ENCODE measurements around the gene APOB.

Gene APOB

DNA sequence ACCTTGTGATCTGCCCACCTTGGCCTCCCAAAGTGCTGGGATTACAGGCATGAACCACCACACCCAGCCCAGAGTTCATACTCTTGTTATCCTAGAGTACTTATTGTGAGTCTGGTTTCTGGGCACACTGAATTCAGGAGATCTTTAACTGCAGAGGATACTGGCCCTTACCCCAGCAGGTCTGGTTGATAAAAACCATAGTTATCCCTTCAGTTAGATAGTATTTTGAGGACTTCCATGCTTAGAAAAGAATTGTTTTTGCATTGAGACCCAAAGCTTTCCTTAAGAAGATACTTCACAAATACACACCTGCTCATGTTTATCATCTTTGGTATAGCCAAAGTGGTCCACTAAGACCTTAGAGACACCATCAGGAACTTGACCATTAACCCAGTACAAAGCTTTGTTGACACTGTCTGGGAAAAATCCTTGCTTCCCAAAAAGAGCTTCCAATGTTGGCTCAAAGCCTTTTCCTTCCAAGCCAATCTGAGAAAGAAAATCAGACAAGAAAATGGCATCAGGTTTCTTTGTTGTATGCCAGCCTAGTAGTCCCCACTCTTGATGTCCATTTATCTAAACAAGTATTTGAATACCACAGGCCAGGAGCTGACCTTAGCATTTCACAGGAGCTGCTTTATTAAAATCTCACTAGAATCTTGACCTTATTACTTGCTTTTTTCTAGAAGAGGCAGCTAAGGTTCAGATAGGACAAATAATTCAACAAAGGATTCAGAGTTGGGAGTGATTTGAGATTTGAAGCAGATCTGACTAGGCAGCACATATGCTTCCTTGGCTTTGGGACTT, 17.2 kb downstream of the APOB start:
- no peak overlapping the region for H3K4ac ChIP-seq (ENCODE audit: low read depth, low read length)
- H2BK120ac ChIP-seq (ENCODE audit: low read depth, low read length), result no peak overlapping the region
- H2BK5ac ChIP-seq (ENCODE audit: low read length), result no peak overlapping the region
- H3K27me3 ChIP-seq (ENCODE audit: insufficient read depth, low read length, poor library complexity), result no peaks in the 10 kb centered on the region
- DNase-seq, result no peak
- H3K79me1 ChIP-seq (ENCODE audit: low read length), result no peaks in the 10 kb centered on the region
- H3K56ac ChIP-seq (ENCODE audit: low read length), result no peak overlapping the region
- no peak overlapping the region for H4K5ac ChIP-seq (ENCODE audit: low read length)
- no peaks in the 10 kb centered on the region for H3K4me1 ChIP-seq (ENCODE audit: control insufficient read depth, low read depth, low read length)
- H2AK5ac ChIP-seq (ENCODE audit: low read length), result no peak overlapping the region
- H3K23ac ChIP-seq (ENCODE audit: low read length), result no peak overlapping the region
- H3K18ac ChIP-seq (ENCODE audit: low read length), result no peak overlapping the region
- no peaks in the 10 kb centered on the region for H3K36me3 ChIP-seq (ENCODE audit: control insufficient read depth, insufficient read depth, low read length)
- H3K79me2 ChIP-seq (ENCODE audit: control insufficient read depth, insufficient read depth, low read length), result no peaks in the 10 kb centered on the region
- no peak overlapping the region for H3K27ac ChIP-seq (ENCODE audit: low read depth, low read length)
- no peak overlapping the region for H2BK15ac ChIP-seq (replicated peaks; ENCODE audit: low read depth)
- no peak overlapping the region for H4K8ac ChIP-seq (ENCODE audit: low read depth, low read length)
- no peak overlapping the region for H3K9ac ChIP-seq (ENCODE audit: low read length)
- H3K4me2 ChIP-seq (ENCODE audit: low read length), result no peak overlapping the region
- no peak overlapping the region for H3K4me3 ChIP-seq (ENCODE audit: low read length)

DNA sequence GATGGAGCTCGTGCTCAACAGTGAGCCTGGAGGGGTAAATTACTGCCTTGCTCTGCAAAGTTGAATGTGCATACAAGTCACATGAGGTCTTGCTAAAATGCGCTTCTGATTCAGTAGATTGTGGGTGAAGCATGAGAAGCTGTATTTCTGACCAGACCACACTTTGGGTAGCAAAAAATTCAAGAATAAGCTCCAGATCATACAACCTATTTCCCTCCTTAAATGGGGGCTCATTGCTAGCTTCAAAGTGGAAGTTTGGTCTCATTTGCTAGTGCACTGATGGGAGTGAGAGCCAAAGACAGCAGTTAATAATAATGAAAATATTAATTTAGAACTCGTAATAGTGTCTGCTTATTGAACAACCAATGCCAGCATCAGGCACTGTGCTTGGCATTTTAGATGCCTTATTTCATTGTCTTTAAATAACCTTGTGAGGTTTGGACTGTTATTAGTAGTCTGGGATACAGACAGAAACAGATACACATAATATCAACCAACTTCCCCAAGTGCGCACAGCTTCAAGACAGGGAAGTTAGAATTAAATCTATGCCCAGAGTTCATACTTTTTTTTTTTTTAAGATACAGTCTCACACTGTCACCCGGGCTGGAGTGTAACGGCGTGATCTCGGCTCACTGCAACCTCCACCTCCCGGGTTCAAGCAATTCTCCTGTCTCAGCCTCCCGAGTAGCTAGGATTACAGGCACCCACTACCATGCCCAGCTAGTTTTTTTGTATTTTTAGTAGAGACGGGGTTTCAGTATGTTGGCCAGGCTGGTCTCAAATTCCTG, 18.0 kb downstream of the APOB start:
- no peak overlapping the region for H3K4me2 ChIP-seq (ENCODE audit: low read length)
- no peak overlapping the region for H3K56ac ChIP-seq (ENCODE audit: low read length)
- no peaks in the 10 kb centered on the region for H3K4me1 ChIP-seq (ENCODE audit: control insufficient read depth, low read depth, low read length)
- no peak overlapping the region for H2BK15ac ChIP-seq (replicated peaks; ENCODE audit: low read depth)
- H2BK5ac ChIP-seq (ENCODE audit: low read length), result no peak overlapping the region
- no CpG with 5 or more reads among the region's 11 CpGs for WGBS (ENCODE audit: extremely low coverage, insufficient coverage, low lambda C conversion rate)
- H3K23ac ChIP-seq (ENCODE audit: low read length), result no peak overlapping the region
- H4K5ac ChIP-seq (ENCODE audit: low read length), result no peak overlapping the region
- no peak overlapping the region for H2BK120ac ChIP-seq (ENCODE audit: low read depth, low read length)
- no peak overlapping the region for H3K9ac ChIP-seq (ENCODE audit: low read length)
- H3K27ac ChIP-seq (ENCODE audit: low read depth, low read length), result no peak overlapping the region
- no peaks in the 10 kb centered on the region for H3K79me2 ChIP-seq (ENCODE audit: control insufficient read depth, insufficient read depth, low read length)
- H3K4me3 ChIP-seq (ENCODE audit: low read length), result no peak overlapping the region
- H3K79me1 ChIP-seq (ENCODE audit: low read length), result no peaks in the 10 kb centered on the region
- no peak overlapping the region for H4K8ac ChIP-seq (ENCODE audit: low read depth, low read length)
- no peak for DNase-seq
- no peaks in the 10 kb centered on the region for H3K36me3 ChIP-seq (ENCODE audit: control insufficient read depth, insufficient read depth, low read length)
- H3K18ac ChIP-seq (ENCODE audit: low read length), result no peak overlapping the region
- H3K4ac ChIP-seq (ENCODE audit: low read depth, low read length), result no peak overlapping the region
- H2AK5ac ChIP-seq (ENCODE audit: low read length), result no peak overlapping the region
- no peaks in the 10 kb centered on the region for H3K27me3 ChIP-seq (ENCODE audit: insufficient read depth, low read length, poor library complexity)

DNA sequence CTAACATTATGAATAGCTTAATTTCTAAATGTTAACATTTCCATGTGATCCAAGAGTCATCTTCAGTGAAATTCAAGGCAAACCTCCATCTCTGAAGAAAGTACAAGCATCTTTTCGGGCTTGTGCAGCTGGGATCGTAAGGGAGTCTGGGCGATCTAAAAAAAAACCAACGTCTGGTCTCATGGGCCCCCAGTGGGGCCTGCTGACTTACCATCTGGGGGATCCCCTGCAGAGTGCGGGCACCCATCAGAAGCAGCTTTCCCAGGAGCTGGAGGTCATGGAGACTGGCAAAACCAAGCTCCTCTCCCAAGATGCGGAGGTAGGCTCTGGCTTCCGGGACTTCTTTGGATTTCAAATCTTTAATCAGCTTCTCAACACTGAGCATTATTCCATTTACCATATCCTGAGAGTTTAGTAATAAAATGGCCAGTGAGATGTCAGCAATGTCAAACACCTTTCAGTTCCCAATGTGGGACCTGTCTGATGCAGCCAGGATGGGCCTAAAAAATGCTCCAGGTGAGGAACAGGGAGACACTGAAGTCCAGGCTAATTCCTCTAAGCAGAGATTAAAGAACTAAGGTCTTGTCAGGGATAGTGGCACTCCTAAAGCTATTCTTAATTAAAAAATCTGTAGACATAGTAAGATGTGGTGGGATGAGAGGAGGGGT, 19.0 kb downstream of the APOB start:
- Histone ChIP-seq H2BK120ac (ENCODE audit: low read depth, low read length) (no peak overlapping the region), H4K5ac (ENCODE audit: low read length) (no peak overlapping the region), H3K56ac (ENCODE audit: low read length) (no peak overlapping the region), H3K79me2 (ENCODE audit: control insufficient read depth, insufficient read depth, low read length) (no peaks in the 10 kb centered on the region), H4K8ac (ENCODE audit: low read depth, low read length) (no peak overlapping the region), H3K23ac (ENCODE audit: low read length) (no peak overlapping the region), H3K27ac (ENCODE audit: low read depth, low read length) (no peak overlapping the region), H3K4ac (ENCODE audit: low read depth, low read length) (no peak overlapping the region), H3K27me3 (ENCODE audit: insufficient read depth, low read length, poor library complexity) (no peaks in the 10 kb centered on the region), H3K36me3 (ENCODE audit: control insufficient read depth, insufficient read depth, low read length) (no peaks in the 10 kb centered on the region), H3K4me2 (ENCODE audit: low read length) (no peak overlapping the region), H3K4me3 (ENCODE audit: low read length) (no peak overlapping the region), H3K18ac (ENCODE audit: low read length) (no peak overlapping the region), H2BK15ac (replicated peaks; ENCODE audit: low read depth) (no peak overlapping the region), H3K79me1 (ENCODE audit: low read length) (no peaks in the 10 kb centered on the region), H3K9ac (ENCODE audit: low read length) (no peak overlapping the region), H2BK5ac (ENCODE audit: low read length) (no peak overlapping the region), H3K4me1 (ENCODE audit: control insufficient read depth, low read depth, low read length) (no peaks in the 10 kb centered on the region), H2AK5ac (ENCODE audit: low read length) (no peak overlapping the region)
- no CpG with 5 or more reads among the region's 7 CpGs for WGBS (ENCODE audit: extremely low coverage, insufficient coverage, low lambda C conversion rate)
- no peak for DNase-seq

DNA sequence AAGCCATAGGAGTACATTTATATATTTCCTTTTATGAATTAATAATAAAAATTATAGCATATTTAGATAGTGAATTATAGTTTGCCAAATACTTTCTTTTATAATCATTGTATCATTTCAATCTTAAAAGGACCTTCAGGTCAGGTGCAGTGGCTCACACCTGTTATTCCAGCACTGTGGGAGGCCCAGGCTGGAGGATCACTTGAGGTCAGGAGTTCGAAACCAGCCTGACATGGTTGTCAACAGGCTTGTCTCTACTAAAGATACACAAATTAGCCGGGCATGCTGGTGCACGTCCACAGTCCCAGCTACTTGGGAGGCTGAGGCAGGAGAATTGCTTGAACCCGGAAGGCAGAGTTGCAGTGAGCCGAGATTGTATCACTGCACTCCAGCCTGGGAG, 19.7 kb downstream of the APOB start:
- no peaks in the 10 kb centered on the region for H3K79me2 ChIP-seq (ENCODE audit: control insufficient read depth, insufficient read depth, low read length)
- no peaks in the 10 kb centered on the region for H3K4me1 ChIP-seq (ENCODE audit: control insufficient read depth, low read depth, low read length)

GRCh38 chr2:21023419-21024181, 20.3 kb downstream of the APOB start:
- H4K5ac ChIP-seq (ENCODE audit: low read length), result no peak overlapping the region
- no peak overlapping the region for H3K9ac ChIP-seq (ENCODE audit: low read length)
- no peak overlapping the region for H2AK5ac ChIP-seq (ENCODE audit: low read length)
- H3K4me2 ChIP-seq (ENCODE audit: low read length), result no peak overlapping the region
- H3K36me3 ChIP-seq (ENCODE audit: control insufficient read depth, insufficient read depth, low read length), result no peaks in the 10 kb centered on the region
- H3K79me2 ChIP-seq (ENCODE audit: control insufficient read depth, insufficient read depth, low read length), result no peaks in the 10 kb centered on the region
- H4K8ac ChIP-seq (ENCODE audit: low read depth, low read length), result no peak overlapping the region
- H3K4ac ChIP-seq (ENCODE audit: low read depth, low read length), result no peak overlapping the region
- no peak overlapping the region for H3K18ac ChIP-seq (ENCODE audit: low read length)
- no peak overlapping the region for H2BK120ac ChIP-seq (ENCODE audit: low read depth, low read length)
- H3K4me3 ChIP-seq (ENCODE audit: low read length), result no peak overlapping the region
- no peaks in the 10 kb centered on the region for H3K4me1 ChIP-seq (ENCODE audit: control insufficient read depth, low read depth, low read length)
- no peak overlapping the region for H2BK15ac ChIP-seq (replicated peaks; ENCODE audit: low read depth)
- H3K23ac ChIP-seq (ENCODE audit: low read length), result no peak overlapping the region
- WGBS (ENCODE audit: extremely low coverage, insufficient coverage, low lambda C conversion rate), result no CpG with 5 or more reads among the region's 4 CpGs
- no peak overlapping the region for H3K27ac ChIP-seq (ENCODE audit: low read depth, low read length)
- no peaks in the 10 kb centered on the region for H3K79me1 ChIP-seq (ENCODE audit: low read length)
- DNase-seq, result no peak
- H3K56ac ChIP-seq (ENCODE audit: low read length), result no peak overlapping the region
- H2BK5ac ChIP-seq (ENCODE audit: low read length), result no peak overlapping the region
- H3K27me3 ChIP-seq (ENCODE audit: insufficient read depth, low read length, poor library complexity), result no peaks in the 10 kb centered on the region

More for the DNA sequence above, 19.7 kb downstream of the APOB start:
- H3K9ac ChIP-seq (ENCODE audit: low read length), result no peak overlapping the region
- no peak overlapping the region for H3K27ac ChIP-seq (ENCODE audit: low read depth, low read length)
- DNase-seq, result no peak
- H2AK5ac ChIP-seq (ENCODE audit: low read length), result no peak overlapping the region
- no peak overlapping the region for H3K56ac ChIP-seq (ENCODE audit: low read length)
- H3K36me3 ChIP-seq (ENCODE audit: control insufficient read depth, insufficient read depth, low read length), result no peaks in the 10 kb centered on the region
- H3K4me3 ChIP-seq (ENCODE audit: low read length), result no peak overlapping the region
- no peaks in the 10 kb centered on the region for H3K27me3 ChIP-seq (ENCODE audit: insufficient read depth, low read length, poor library complexity)
- no peak overlapping the region for H3K4me2 ChIP-seq (ENCODE audit: low read length)
- no peak overlapping the region for H2BK15ac ChIP-seq (replicated peaks; ENCODE audit: low read depth)
- H2BK120ac ChIP-seq (ENCODE audit: low read depth, low read length), result no peak overlapping the region
- H3K18ac ChIP-seq (ENCODE audit: low read length), result no peak overlapping the region
- no peaks in the 10 kb centered on the region for H3K79me1 ChIP-seq (ENCODE audit: low read length)
- no peak overlapping the region for H2BK5ac ChIP-seq (ENCODE audit: low read length)
- WGBS (ENCODE audit: extremely low coverage, insufficient coverage, low lambda C conversion rate), result no CpG with 5 or more reads among the region's 5 CpGs
- no peak overlapping the region for H4K5ac ChIP-seq (ENCODE audit: low read length)
- no peak overlapping the region for H3K23ac ChIP-seq (ENCODE audit: low read length)
- H4K8ac ChIP-seq (ENCODE audit: low read depth, low read length), result no peak overlapping the region
- H3K4ac ChIP-seq (ENCODE audit: low read depth, low read length), result no peak overlapping the region

Measured in mesendoderm (in vitro differentiated cells).